Measurements from ENCODE around the gene SLC37A1.

The SLC37A1 gene

GRCh38 chr21:42472521-42472920 is 41.1 kb upstream of the SLC37A1 start:
- Histone ChIP-seq H3K27me3 (replicated peaks in 2 of 5; ENCODE audit: control insufficient read depth in 4 of 5, insufficient read depth in 5 of 5, low read length in 4 of 5) (no peaks in the 10 kb centered on the region), H3K27ac (ENCODE audit: insufficient read depth in 1 of 2, low read depth in 1 of 2, low read length in 2 of 2, poor library complexity in 1 of 2, severe bottlenecking in 2 of 2) (no peak overlapping the region), H3K9me3 (ENCODE audit: control extremely low read depth in 1 of 5, control insufficient read depth in 4 of 5, insufficient read depth in 2 of 5, low read depth in 1 of 5, low read length in 4 of 5) (no peaks in the 10 kb centered on the region), H3K4me1 (ENCODE audit: control extremely low read depth in 1 of 4, control insufficient read depth in 4 of 4, insufficient read depth in 4 of 4, low read length in 3 of 4) (peaks cover 11 to 36% (median 28%) of the 10 kb centered on the region in 4 experiments), H3K4me3 (ENCODE audit: control insufficient read depth in 1 of 7, extremely low read depth in 1 of 7, insufficient read depth in 4 of 7, low read depth in 2 of 7, low read length in 6 of 7) (no peak overlapping the region), H3K36me3 (ENCODE audit: control insufficient read depth in 4 of 4, insufficient read depth in 4 of 4, low read length in 3 of 4) (no peaks in the 10 kb centered on the region)
- CTCF ChIA-PET: interaction anchor here (1.0 to 3.4 kb wide), 3 partner anchors 13 to 65 kb away, joined by 3 to 11 read pairs (median 4); no protein-coding TSS in a partner anchor
- POLR2A ChIA-PET: no interaction called here
- WGBS (ENCODE audit: insufficient coverage): 52% methylated on average over 3 of the region's 7 CpGs
- DNase-seq: no peak

DNA sequence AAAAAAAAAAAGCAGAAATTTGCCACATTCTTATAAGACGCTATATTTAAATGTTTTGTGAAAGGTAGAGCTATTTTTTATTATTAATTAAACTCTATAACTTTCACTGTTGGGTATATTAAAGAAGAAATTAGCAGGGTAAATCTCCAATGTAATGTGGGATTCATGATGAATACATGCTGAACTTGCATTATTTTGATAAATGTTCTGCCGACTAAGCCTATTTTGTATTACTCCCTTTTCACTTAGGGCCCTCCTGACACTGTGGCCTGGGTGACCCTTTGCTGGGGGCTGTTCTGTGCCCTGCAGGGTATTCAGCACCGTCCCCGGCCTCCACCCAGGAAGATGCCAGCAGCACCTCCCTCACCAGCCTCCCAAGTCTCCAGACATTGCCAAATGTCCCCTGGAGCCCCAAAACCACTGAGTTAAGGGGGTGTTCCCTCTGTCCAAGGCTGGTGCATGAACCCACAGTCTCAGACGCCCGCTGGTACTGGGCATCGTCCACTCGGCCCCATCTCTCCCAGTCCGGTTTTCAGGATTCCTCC is 40.1 kb upstream of the SLC37A1 start:
- H3K9me3 ChIP-seq (ENCODE audit: control extremely low read depth in 1 of 5, control insufficient read depth in 4 of 5, insufficient read depth in 2 of 5, low read depth in 1 of 5, low read length in 4 of 5): no peaks in the 10 kb centered on the region
- POLR2A ChIA-PET: interaction anchor here (0.6 kb wide), 1 partner anchor 38 kb away, joined by 6 read pairs; no protein-coding TSS in a partner anchor
- no peaks in the 10 kb centered on the region for H3K36me3 ChIP-seq (ENCODE audit: control insufficient read depth in 4 of 4, insufficient read depth in 4 of 4, low read length in 3 of 4)
- WGBS (ENCODE audit: insufficient coverage): 98% methylated on average over 8 of the region's 9 CpGs
- CTCF ChIA-PET: interaction anchor here (0.6 to 3.4 kb wide), 9 partner anchors 8 to 137 kb away, joined by 3 to 11 read pairs (median 3); no protein-coding TSS in a partner anchor
- no peak overlapping the region for H3K27ac ChIP-seq (ENCODE audit: insufficient read depth in 1 of 2, low read depth in 1 of 2, low read length in 2 of 2, poor library complexity in 1 of 2, severe bottlenecking in 2 of 2)
- H3K27me3 ChIP-seq (replicated peaks in 2 of 5; ENCODE audit: control insufficient read depth in 4 of 5, insufficient read depth in 5 of 5, low read length in 4 of 5): no peaks in the 10 kb centered on the region
- peaks cover 1 to 26% (median 20%) of the 10 kb centered on the region in 4 experiments for H3K4me1 ChIP-seq (ENCODE audit: control extremely low read depth in 1 of 4, control insufficient read depth in 4 of 4, insufficient read depth in 4 of 4, low read length in 3 of 4)
- H3K4me3 ChIP-seq (ENCODE audit: control insufficient read depth in 1 of 7, extremely low read depth in 1 of 7, insufficient read depth in 4 of 7, low read depth in 2 of 7, low read length in 6 of 7): no peak overlapping the region
- DNase-seq: no peak

DNA sequence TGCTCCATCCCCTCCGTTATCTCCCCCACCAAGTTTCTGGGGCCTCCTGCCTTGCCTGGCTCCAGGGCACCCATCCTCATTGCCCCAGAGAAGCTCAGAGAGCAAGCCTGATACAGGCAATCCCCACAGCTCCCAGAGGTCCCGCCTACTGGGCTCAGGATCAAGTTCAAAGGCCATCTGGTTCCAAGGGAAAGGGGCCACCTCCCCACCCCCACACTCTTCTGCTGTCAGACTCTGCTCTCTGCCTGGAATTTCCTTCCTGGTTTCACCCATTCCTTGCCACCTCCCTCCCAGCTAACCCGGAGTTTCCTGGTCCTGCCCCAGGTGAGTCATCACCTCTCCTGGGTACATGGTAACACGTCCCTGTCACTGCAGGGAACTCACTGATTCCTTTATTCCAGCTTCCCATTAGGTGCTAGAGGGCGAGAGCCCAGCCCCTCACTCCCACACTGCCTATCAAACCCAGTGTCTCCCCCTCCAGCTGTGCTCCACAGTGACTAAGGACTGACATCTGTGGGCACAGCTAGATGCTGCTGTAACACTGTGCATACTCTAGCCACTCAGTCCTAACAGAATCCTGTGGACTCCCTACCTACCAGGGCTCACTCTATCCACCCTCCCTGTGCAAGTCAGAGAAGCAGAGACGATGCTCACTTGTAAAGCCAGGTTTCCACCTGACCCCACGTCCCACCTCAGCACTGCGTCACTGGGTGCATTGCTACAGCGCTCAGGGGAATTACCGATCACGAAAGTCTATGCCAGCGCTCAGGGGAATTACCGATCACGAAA is 39.4 kb upstream of the SLC37A1 start:
- ChIA-PET CTCF (interaction anchor here (0.9 to 3.4 kb wide), 8 partner anchors 9 to 137 kb away, joined by 3 to 11 read pairs (median 3); partner anchors contain the start of gene RSPH1), POLR2A (interaction anchor here (0.6 kb wide), 1 partner anchor 37 kb away, joined by 6 read pairs; no protein-coding TSS in a partner anchor)
- Histone ChIP-seq H3K4me3 (ENCODE audit: control insufficient read depth in 1 of 7, extremely low read depth in 1 of 7, insufficient read depth in 4 of 7, low read depth in 2 of 7, low read length in 6 of 7) (no peak overlapping the region), H3K27me3 (replicated peaks in 2 of 5; ENCODE audit: control insufficient read depth in 4 of 5, insufficient read depth in 5 of 5, low read length in 4 of 5) (no peaks in the 10 kb centered on the region), H3K36me3 (ENCODE audit: control insufficient read depth in 4 of 4, insufficient read depth in 4 of 4, low read length in 3 of 4) (no peaks in the 10 kb centered on the region), H3K27ac (ENCODE audit: insufficient read depth in 1 of 2, low read depth in 1 of 2, low read length in 2 of 2, poor library complexity in 1 of 2, severe bottlenecking in 2 of 2) (no peak overlapping the region), H3K9me3 (ENCODE audit: control extremely low read depth in 1 of 5, control insufficient read depth in 4 of 5, insufficient read depth in 2 of 5, low read depth in 1 of 5, low read length in 4 of 5) (no peaks in the 10 kb centered on the region), H3K4me1 (ENCODE audit: control extremely low read depth in 1 of 4, control insufficient read depth in 4 of 4, insufficient read depth in 4 of 4, low read length in 3 of 4) (peaks cover 0 to 19% (median 14%) of the 10 kb centered on the region in 4 experiments)
- peak in 2 of 3 donors; percentile 44 for DNase-seq
- WGBS (ENCODE audit: insufficient coverage): 49% methylated on average over 4 of the region's 14 CpGs

DNA sequence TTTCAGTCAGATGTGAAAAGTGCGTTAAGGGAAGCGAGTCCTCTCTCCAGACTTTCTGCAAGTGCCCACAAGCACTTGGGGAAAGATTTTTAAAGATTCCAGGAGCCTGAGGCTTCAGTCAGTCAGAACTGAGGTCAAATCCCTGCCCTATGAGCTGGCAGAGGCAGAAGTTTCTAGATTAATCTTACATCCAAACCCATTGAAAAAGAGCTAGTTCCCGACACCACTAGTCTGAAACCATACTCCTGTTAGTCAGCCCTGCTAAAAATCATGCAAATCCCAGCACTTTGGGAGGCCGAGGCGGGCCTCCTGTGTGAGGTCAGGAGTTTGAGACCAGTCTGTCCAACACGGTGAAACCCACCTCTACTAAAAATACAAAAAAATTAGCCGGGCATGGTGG is 38.6 kb upstream of the SLC37A1 start:
- Histone ChIP-seq H3K27ac (ENCODE audit: insufficient read depth in 1 of 2, low read depth in 1 of 2, low read length in 2 of 2, poor library complexity in 1 of 2, severe bottlenecking in 2 of 2) (peak overlapping the region in 1 of 2 experiments; percentile 25), H3K36me3 (ENCODE audit: control insufficient read depth in 4 of 4, insufficient read depth in 4 of 4, low read length in 3 of 4) (no peaks in the 10 kb centered on the region), H3K4me3 (ENCODE audit: control insufficient read depth in 1 of 7, extremely low read depth in 1 of 7, insufficient read depth in 4 of 7, low read depth in 2 of 7, low read length in 6 of 7) (no peak overlapping the region), H3K27me3 (replicated peaks in 2 of 5; ENCODE audit: control insufficient read depth in 4 of 5, insufficient read depth in 5 of 5, low read length in 4 of 5) (no peaks in the 10 kb centered on the region), H3K9me3 (ENCODE audit: control extremely low read depth in 1 of 5, control insufficient read depth in 4 of 5, insufficient read depth in 2 of 5, low read depth in 1 of 5, low read length in 4 of 5) (no peaks in the 10 kb centered on the region), H3K4me1 (ENCODE audit: control extremely low read depth in 1 of 4, control insufficient read depth in 4 of 4, insufficient read depth in 4 of 4, low read length in 3 of 4) (peaks cover 0 to 13% (median 12%) of the 10 kb centered on the region in 4 experiments)
- WGBS (ENCODE audit: insufficient coverage): 94% methylated on average over 3 of the region's 7 CpGs
- POLR2A ChIA-PET: no interaction called here
- DNase-seq: no peak
- CTCF ChIA-PET: interaction anchor here (0.8 to 3.4 kb wide), 5 partner anchors 10 to 63 kb away, joined by 3 to 11 read pairs (median 3); partner anchors contain the start of gene RSPH1

DNA sequence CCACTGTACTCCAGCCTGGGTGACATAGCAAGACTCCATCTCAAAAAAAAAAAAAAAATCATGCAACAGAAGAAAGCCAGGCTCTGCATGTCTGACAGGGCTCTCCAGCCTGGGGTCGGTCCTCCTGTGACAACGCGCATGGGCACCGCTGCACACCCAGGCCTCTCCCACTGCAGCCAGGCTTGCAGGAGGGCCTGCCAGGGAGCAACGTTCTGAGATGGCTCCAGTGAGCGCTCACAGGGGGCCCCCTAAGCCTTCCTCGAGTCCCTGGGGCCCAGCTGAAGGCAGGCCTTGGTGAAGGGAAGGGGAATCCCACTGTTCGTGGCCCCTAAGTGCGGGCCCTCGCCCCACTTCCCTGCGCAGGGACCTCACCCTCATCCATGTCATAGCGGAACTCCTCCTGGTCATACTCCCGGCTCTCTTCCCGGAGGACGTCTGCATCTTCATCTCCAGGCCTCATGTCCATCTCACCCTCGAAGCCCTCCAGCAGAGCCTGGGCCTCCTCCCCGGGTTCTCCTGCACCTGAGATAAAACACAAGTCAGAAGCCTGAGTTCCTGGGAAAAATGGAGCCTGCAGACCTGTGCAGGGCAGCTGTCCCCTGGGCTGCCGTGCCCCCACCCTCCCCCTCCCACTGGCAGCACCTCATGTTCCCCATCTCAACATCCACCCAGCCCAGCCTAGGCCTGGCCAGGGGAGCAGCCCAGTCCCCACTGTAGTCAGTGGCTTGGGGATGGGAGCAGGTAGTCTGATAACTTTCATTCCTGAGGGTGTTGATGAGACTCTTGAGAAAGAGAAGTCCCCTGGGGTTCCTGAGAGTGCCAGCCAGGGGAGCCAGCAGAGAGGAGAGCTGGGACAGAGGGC is 37.9 kb upstream of the SLC37A1 start:
- peaks cover 0 to 13% (median 12%) of the 10 kb centered on the region in 4 experiments for H3K4me1 ChIP-seq (ENCODE audit: control extremely low read depth in 1 of 4, control insufficient read depth in 4 of 4, insufficient read depth in 4 of 4, low read length in 3 of 4)
- H3K4me3 ChIP-seq (ENCODE audit: control insufficient read depth in 1 of 7, extremely low read depth in 1 of 7, insufficient read depth in 4 of 7, low read depth in 2 of 7, low read length in 6 of 7): no peak overlapping the region
- WGBS (ENCODE audit: insufficient coverage): 93% methylated on average over 17 of the region's 18 CpGs
- ChIA-PET CTCF (interaction anchor here (0.8 to 3.4 kb wide), 5 partner anchors 10 to 62 kb away, joined by 3 to 11 read pairs (median 3); partner anchors contain the start of gene RSPH1), POLR2A (no interaction called here)
- no peaks in the 10 kb centered on the region for H3K9me3 ChIP-seq (ENCODE audit: control extremely low read depth in 1 of 5, control insufficient read depth in 4 of 5, insufficient read depth in 2 of 5, low read depth in 1 of 5, low read length in 4 of 5)
- H3K27me3 ChIP-seq (replicated peaks in 2 of 5; ENCODE audit: control insufficient read depth in 4 of 5, insufficient read depth in 5 of 5, low read length in 4 of 5): no peaks in the 10 kb centered on the region
- DNase-seq: no peak
- H3K27ac ChIP-seq (ENCODE audit: insufficient read depth in 1 of 2, low read depth in 1 of 2, low read length in 2 of 2, poor library complexity in 1 of 2, severe bottlenecking in 2 of 2): no peak overlapping the region
- no peaks in the 10 kb centered on the region for H3K36me3 ChIP-seq (ENCODE audit: control insufficient read depth in 4 of 4, insufficient read depth in 4 of 4, low read length in 3 of 4)

GRCh38 chr21:42476388-42477331 is 37.0 kb upstream of the SLC37A1 start:
- WGBS (ENCODE audit: insufficient coverage): 94% methylated on average over 12 of the region's 25 CpGs
- H3K36me3 ChIP-seq (ENCODE audit: control insufficient read depth in 4 of 4, insufficient read depth in 4 of 4, low read length in 3 of 4): no peaks in the 10 kb centered on the region
- DNase-seq: no peak
- H3K27me3 ChIP-seq (replicated peaks in 2 of 5; ENCODE audit: control insufficient read depth in 4 of 5, insufficient read depth in 5 of 5, low read length in 4 of 5): no peaks in the 10 kb centered on the region
- H3K4me1 ChIP-seq (ENCODE audit: control extremely low read depth in 1 of 4, control insufficient read depth in 4 of 4, insufficient read depth in 4 of 4, low read length in 3 of 4): peaks cover 0 to 13% (median 12%) of the 10 kb centered on the region in 4 experiments
- no peak overlapping the region for H3K4me3 ChIP-seq (ENCODE audit: control insufficient read depth in 1 of 7, extremely low read depth in 1 of 7, insufficient read depth in 4 of 7, low read depth in 2 of 7, low read length in 6 of 7)
- H3K27ac ChIP-seq (ENCODE audit: insufficient read depth in 1 of 2, low read depth in 1 of 2, low read length in 2 of 2, poor library complexity in 1 of 2, severe bottlenecking in 2 of 2): no peak overlapping the region
- ChIA-PET POLR2A (no interaction called here), CTCF (interaction anchor here (1.1 to 3.5 kb wide), 5 partner anchors 8 to 62 kb away, joined by 3 to 18 read pairs (median 5); no protein-coding TSS in a partner anchor)
- no peaks in the 10 kb centered on the region for H3K9me3 ChIP-seq (ENCODE audit: control extremely low read depth in 1 of 5, control insufficient read depth in 4 of 5, insufficient read depth in 2 of 5, low read depth in 1 of 5, low read length in 4 of 5)

All from common myeloid progenitor, CD34-positive (primary cell).